GM12864 (cell line): ENCODE measurements around the gene AGER.
"Not testable (repeated sequence)": the region's sequence is repeated elsewhere in the genome, so short reads cannot be mapped to it uniquely, and the experiment has no call there.

Experiments
- DNase-seq: peaks from one replicate; pipeline ENCODE4 v3.0.0-alpha.2; 2011; ENCODE audit warnings: low read depth
- H3K4me3 ChIP-seq: 2 replicates; pipeline ENCODE4 v1.5.1; 2011; ENCODE audit warnings: mild to moderate bottlenecking, low read depth, low read length, control low read depth
- CTCF ChIP-seq: IDR thresholded peaks from 2 replicates; pipeline ENCODE4 v1.5.1; 2011; ENCODE audit warnings: low read depth, mild to moderate bottlenecking, moderate library complexity, low read length, control low read depth, inconsistent platforms; ENCODE audit errors: missing control alignments

The AGER gene

GRCh38 chr6:32218167-32218566, 34.1 kb upstream of the AGER start:
- no peak for DNase-seq
- TF ChIP-seq CTCF: no peak
- H3K4me3 ChIP-seq: no peak overlapping the region

- no peak overlapping the region for H3K4me3 ChIP-seq
- no peak for DNase-seq
- no peak for TF ChIP-seq CTCF
Measured at GRCh38 chr6:32216998-32217397, 32.9 kb upstream of the AGER start.

- no peak for TF ChIP-seq CTCF
- DNase-seq: no peak
- H3K4me3 ChIP-seq: no peak overlapping the region
Measured at GRCh38 chr6:32216285-32216684, 32.2 kb upstream of the AGER start.

GRCh38 chr6:32215617-32216016, 31.6 kb upstream of the AGER start:
- TF ChIP-seq CTCF: no peak
- no peak overlapping the region for H3K4me3 ChIP-seq
- no peak for DNase-seq

- no peak for TF ChIP-seq CTCF
- H3K4me3 ChIP-seq: no peak overlapping the region
- no peak for DNase-seq
Measured at GRCh38 chr6:32214126-32214525, 30.1 kb upstream of the AGER start.

- no peak overlapping the region for H3K4me3 ChIP-seq
- no peak for DNase-seq
- TF ChIP-seq CTCF: no peak
Measured at GRCh38 chr6:32213649-32214048, 29.6 kb upstream of the AGER start.

GRCh38 chr6:32212076-32212760, 28.2 kb upstream of the AGER start:
- no peak overlapping the region for H3K4me3 ChIP-seq
- no peak for TF ChIP-seq CTCF
- DNase-seq: no peak

GRCh38 chr6:32211432-32211831, 27.4 kb upstream of the AGER start:
- not testable (repeated sequence) for H3K4me3 ChIP-seq, DNase-seq
